Keratinocyte (primary cell): ENCODE measurements around the gene DMGDH. TPM values are rescaled to one million over a fixed set of nuclear protein-coding genes. Genes with fewer than 3 reads are reported as not detected.

Experiments
- DNase-seq: peaks from one replicate; pipeline ENCODE4 v3.0.0-alpha.2; 2011; ENCODE audit warnings: low read depth, missing footprints, low spot score
- FAIRE-seq: peaks from 2 replicates; lab custom pipeline; 2011; peaks lifted over from hg19 to GRCh38; lab: Jason Lieb, UNC
- H2AFZ ChIP-seq: 2 replicates; pipeline ENCODE4 v1.6.0; 2012; ENCODE audit warnings: low read length, control low read depth, inconsistent platforms; ENCODE audit not compliant: control insufficient read depth
- H3K27ac ChIP-seq: 2 replicates; pipeline ENCODE4 v1.5.1; 2011; ENCODE audit warnings: low read length; ENCODE audit not compliant: control insufficient read depth, insufficient read depth
- H3K27me3 ChIP-seq: 3 replicates; pipeline ENCODE4 v1.6.0; 2011; ENCODE audit warnings: low read length; ENCODE audit not compliant: control insufficient read depth, insufficient read depth; ENCODE audit errors: extremely low read depth
- H3K36me3 ChIP-seq, 2 experiments: 2 replicates in 1 of 2; 3 replicates in 1 of 2; pipeline ENCODE4 v1.5.1; 2011; ENCODE audit warnings: low read length in 2 of 2, mild to moderate bottlenecking in 1 of 2; ENCODE audit not compliant: control insufficient read depth in 2 of 2, insufficient read depth in 2 of 2; ENCODE audit errors: extremely low read depth in 1 of 2
- H3K4me1 ChIP-seq: 3 replicates; pipeline ENCODE4 v1.5.1; 2011; ENCODE audit warnings: low read length; ENCODE audit not compliant: control insufficient read depth, insufficient read depth; ENCODE audit errors: extremely low read depth
- H3K4me2 ChIP-seq: 3 replicates; pipeline ENCODE4 v1.6.0; 2011; ENCODE audit warnings: low read depth, low read length; ENCODE audit not compliant: control insufficient read depth, insufficient read depth; ENCODE audit errors: extremely low read depth
- H3K4me3 ChIP-seq, 3 experiments: fragments of 200-600 bp in 1 of 3; sonication (generic) in 1 of 3; 2 replicates in 2 of 3; 3 replicates in 1 of 3; pipeline ENCODE4 v1.5.1; 2011 to 2016; ENCODE audit warnings: low read length in 3 of 3, mild to moderate bottlenecking in 3 of 3, control low read depth in 2 of 3, inconsistent platforms in 1 of 3, low read depth in 1 of 3, mixed read lengths in 1 of 3, mixed run types in 1 of 3, moderate library complexity in 1 of 3; ENCODE audit not compliant: control insufficient read depth in 2 of 3, insufficient read depth in 2 of 3; ENCODE audit errors: extremely low read depth in 1 of 3
- H3K79me2 ChIP-seq: 2 replicates; pipeline ENCODE4 v1.6.0; 2012; ENCODE audit warnings: low read length; ENCODE audit not compliant: control insufficient read depth, insufficient read depth
- H3K9ac ChIP-seq: 3 replicates; pipeline ENCODE4 v1.6.0; 2011; ENCODE audit warnings: low read length; ENCODE audit not compliant: control insufficient read depth, insufficient read depth; ENCODE audit errors: extremely low read depth
- H3K9me1 ChIP-seq: 3 replicates; pipeline ENCODE4 v1.6.0; 2011; ENCODE audit warnings: low read length; ENCODE audit not compliant: control insufficient read depth, insufficient read depth; ENCODE audit errors: extremely low read depth
- H3K9me3 ChIP-seq: 2 replicates; pipeline ENCODE4 v1.5.1; 2012; ENCODE audit warnings: low read depth, low read length; ENCODE audit not compliant: control insufficient read depth
- H4K20me1 ChIP-seq: 3 replicates; pipeline ENCODE4 v1.6.0; 2011; ENCODE audit warnings: low read length; ENCODE audit not compliant: control insufficient read depth, insufficient read depth; ENCODE audit errors: extremely low read depth
- EZH2 ChIP-seq: IDR thresholded peaks from one replicate; pipeline ENCODE4 v1.6.1; 2012; ENCODE audit warnings: inconsistent platforms, mild to moderate bottlenecking, low read length, moderate library complexity
- dilution Hi-C: fragments of 300-500 bp; cut with MboI; formaldehyde crosslinking; loops from one replicate; pipeline ENCODE4 v1.7.0; 2020; ENCODE audit warnings: low sequenced_read_pairs; ENCODE audit not compliant: extremely low pct_ligation_motif_present
- polyA plus RNA-seq, 5 experiments: library from polyadenylated mRNA; depleted of rRNA in 3 of 5; stranded (reverse) in 3 of 5; stranded (forward) in 1 of 5; unstranded in 1 of 5; fragments of >200 nt; gene quantifications; 1 replicate in 1 of 5; 2 replicates in 3 of 5; 3 replicates in 1 of 5; pipeline versions ENCODE4 v1.2.1 to v1.2.3, GENCODE V29; 2011 to 2012; ENCODE audit warnings: missing spikeins in 2 of 5, low read depth in 1 of 5, low replicate concordance in 1 of 5
- TF ChIP-seq, protein P1 (sequence below), 3 experiments: IDR thresholded peaks in 1 of 3; conservative IDR thresholded peaks in 1 of 3; optimal IDR thresholded peaks in 1 of 3; 2 replicates in 2 of 3; 3 replicates in 1 of 3; pipeline versions ENCODE3 to v1.5.1; 2011; ENCODE audit warnings: low read length in 3 of 3, mild to moderate bottlenecking in 3 of 3, moderate library complexity in 2 of 3, control low read depth in 1 of 3, inconsistent platforms in 1 of 3; ENCODE audit not compliant: insufficient read depth in 2 of 3; ENCODE audit errors: extremely low read depth in 1 of 3

Gene DMGDH
- polyA plus RNA-seq, 1 donor (not counting 4 experiments of a cell fraction or from before 2014, with no cell fraction given): 0.20 TPM

DNA sequence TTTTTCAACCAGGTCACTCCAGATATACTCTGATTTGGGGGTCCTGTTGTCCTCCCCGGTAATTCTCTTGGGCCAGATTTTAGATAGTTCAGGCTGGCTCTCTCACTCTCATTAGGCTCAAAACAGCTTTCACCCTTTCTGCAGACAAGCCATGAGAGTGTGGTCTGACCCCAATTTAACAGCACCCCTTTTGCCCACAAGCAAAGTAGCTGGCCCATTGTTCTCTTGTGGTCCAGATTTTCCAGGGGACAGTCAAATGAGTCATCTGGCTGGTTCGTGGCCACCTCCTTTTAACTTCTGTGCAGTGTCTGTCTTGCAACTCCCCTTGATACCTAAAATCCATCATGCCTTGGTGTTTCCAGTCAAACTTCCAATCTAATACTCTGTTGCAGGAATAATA lies 16.6 kb upstream of the DMGDH start:
- no peak overlapping the region for H3K4me2 ChIP-seq
- H3K4me3 ChIP-seq: no peak overlapping the region
- DNase-seq (no peak), FAIRE-seq (no peak)
- H3K9me1 ChIP-seq: no peaks in the 10 kb centered on the region
- H3K36me3 ChIP-seq: no peaks in the 10 kb centered on the region
- H3K27me3 ChIP-seq: no peaks in the 10 kb centered on the region
- H3K9me3 ChIP-seq: no peaks in the 10 kb centered on the region
- H3K4me1 ChIP-seq: no peaks in the 10 kb centered on the region
- H3K9ac ChIP-seq: no peak overlapping the region
- no peak for TF ChIP-seq EZH2
- TF ChIP-seq, protein P1, sequence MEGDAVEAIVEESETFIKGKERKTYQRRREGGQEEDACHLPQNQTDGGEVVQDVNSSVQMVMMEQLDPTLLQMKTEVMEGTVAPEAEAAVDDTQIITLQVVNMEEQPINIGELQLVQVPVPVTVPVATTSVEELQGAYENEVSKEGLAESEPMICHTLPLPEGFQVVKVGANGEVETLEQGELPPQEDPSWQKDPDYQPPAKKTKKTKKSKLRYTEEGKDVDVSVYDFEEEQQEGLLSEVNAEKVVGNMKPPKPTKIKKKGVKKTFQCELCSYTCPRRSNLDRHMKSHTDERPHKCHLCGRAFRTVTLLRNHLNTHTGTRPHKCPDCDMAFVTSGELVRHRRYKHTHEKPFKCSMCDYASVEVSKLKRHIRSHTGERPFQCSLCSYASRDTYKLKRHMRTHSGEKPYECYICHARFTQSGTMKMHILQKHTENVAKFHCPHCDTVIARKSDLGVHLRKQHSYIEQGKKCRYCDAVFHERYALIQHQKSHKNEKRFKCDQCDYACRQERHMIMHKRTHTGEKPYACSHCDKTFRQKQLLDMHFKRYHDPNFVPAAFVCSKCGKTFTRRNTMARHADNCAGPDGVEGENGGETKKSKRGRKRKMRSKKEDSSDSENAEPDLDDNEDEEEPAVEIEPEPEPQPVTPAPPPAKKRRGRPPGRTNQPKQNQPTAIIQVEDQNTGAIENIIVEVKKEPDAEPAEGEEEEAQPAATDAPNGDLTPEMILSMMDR (optimal IDR thresholded peaks at IDR 0.05 in 1 of 3, IDR thresholded peaks at IDR 0.05 in 1 of 3, conservative IDR thresholded peaks at IDR 0.05 in 1 of 3; ENCODE audit: extremely low read depth in 1 of 3, insufficient read depth in 2 of 3, low read length in 3 of 3): no peak
- no peaks in the 10 kb centered on the region for H3K79me2 ChIP-seq
- dilution Hi-C loops: no loop called here
- no peaks in the 10 kb centered on the region for H4K20me1 ChIP-seq
- H2AFZ ChIP-seq: no peak overlapping the region
- H3K27ac ChIP-seq: no peak overlapping the region

DNA sequence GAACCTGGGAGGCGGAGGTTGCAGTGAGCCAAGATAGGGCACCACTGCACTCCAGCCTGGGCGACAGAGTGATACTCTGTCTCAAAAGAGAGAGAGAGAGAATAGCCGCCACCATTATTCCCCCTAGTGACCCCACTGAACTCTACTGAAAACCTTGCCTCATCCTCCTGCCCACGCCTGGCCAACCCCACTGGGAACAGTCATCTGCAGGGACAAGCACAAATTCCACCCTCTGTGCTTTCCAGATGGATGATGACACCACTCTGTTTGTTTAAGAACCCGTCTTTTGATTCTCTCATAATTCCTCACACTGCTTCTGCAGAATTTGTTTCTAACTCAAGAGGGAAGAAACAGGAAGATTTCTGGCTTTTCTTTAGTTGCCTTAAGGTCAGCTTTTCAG lies 12.3 kb upstream of the DMGDH start:
- Histone ChIP-seq H3K27me3 (peaks cover 3% of the 10 kb centered on the region), H3K9me3 (no peaks in the 10 kb centered on the region), H3K9ac (no peak overlapping the region), H3K36me3 (no peaks in the 10 kb centered on the region), H3K27ac (no peak overlapping the region), H3K9me1 (no peaks in the 10 kb centered on the region), H3K4me3 (no peak overlapping the region), H3K4me2 (no peak overlapping the region), H3K4me1 (no peaks in the 10 kb centered on the region), H3K79me2 (no peaks in the 10 kb centered on the region), H4K20me1 (no peaks in the 10 kb centered on the region), H2AFZ (no peak overlapping the region)
- TF ChIP-seq EZH2: no peak
- TF ChIP-seq, protein P1 (optimal IDR thresholded peaks at IDR 0.05 in 1 of 3, IDR thresholded peaks at IDR 0.05 in 1 of 3, conservative IDR thresholded peaks at IDR 0.05 in 1 of 3; ENCODE audit: extremely low read depth in 1 of 3, insufficient read depth in 2 of 3, low read length in 3 of 3): no peak
- DNase-seq: no peak
- dilution Hi-C loops: no loop called here
- no peak for FAIRE-seq
